Stimulated activated CD8-positive, alpha-beta memory T cell treated with anti-CD3 and anti-CD28 coated beads, Interleukin-7, amount 100 ng/mL, for 1 hour (primary cell): ENCODE measurements around the gene TACC2.
"Not testable (repeated sequence)": the region's sequence is repeated elsewhere in the genome, so short reads cannot be mapped to it uniquely, and the experiment has no call there.

ENCODE experiments used
- DNase-seq, 2 donors: peaks; one replicate each; pipeline ENCODE4 v3.0.0-alpha.2; 2020; ENCODE audit warnings: low read depth in 2 of 2

TACC2 gene

GRCh38 chr10:122089311-122090017 is 100.5 kb downstream of the TACC2 start:
- no peak for DNase-seq

- no peak for DNase-seq
Observed at GRCh38 chr10:122091722-122092121, 102.8 kb downstream of the TACC2 start.

DNA sequence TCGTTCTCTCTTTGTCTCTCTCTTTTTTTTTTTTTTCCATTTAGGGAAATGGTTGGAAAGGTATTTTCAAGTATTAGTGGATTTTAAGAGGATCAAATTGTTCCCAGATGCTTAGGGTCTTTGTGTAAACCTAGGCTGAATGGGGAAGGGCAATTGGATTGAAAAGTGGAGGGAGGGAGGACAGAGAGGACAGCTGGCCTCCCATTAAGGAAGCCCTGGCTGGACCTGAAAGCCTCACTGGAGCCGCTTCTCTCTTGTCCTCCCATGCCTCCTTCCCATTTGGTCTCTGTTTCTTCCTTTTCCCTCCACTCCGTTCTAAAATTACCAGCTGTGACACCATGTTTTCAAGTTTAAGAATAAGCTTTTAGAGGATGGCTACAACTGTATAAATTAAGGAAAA is 104.1 kb downstream of the TACC2 start:
- DNase-seq: no peak

GRCh38 chr10:122096181-122096580 is 107.2 kb downstream of the TACC2 start:
- not testable (repeated sequence) for DNase-seq

DNA sequence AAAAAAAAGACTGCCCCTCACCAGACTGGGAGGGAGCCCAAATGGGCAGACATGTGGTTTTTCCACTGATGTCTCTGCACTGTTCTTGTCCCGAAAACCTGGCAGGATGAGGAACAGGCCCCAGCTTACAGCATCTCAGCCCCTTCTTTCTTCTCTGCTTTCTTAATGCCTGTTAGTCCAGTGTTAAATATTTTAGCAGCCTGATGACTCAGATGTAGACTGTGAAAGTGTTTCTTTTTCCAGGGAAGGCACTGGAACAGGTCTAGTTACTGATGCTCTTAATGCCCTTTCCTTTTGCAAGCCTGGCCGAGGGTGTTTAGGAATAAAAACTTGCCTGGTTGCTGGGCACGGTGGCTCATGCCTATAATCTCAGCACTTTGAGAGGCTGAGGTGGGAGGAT is 107.7 kb downstream of the TACC2 start:
- DNase-seq: no peak

- no peak for DNase-seq
Observed at GRCh38 chr10:122097935-122098334, 109.0 kb downstream of the TACC2 start.

DNA sequence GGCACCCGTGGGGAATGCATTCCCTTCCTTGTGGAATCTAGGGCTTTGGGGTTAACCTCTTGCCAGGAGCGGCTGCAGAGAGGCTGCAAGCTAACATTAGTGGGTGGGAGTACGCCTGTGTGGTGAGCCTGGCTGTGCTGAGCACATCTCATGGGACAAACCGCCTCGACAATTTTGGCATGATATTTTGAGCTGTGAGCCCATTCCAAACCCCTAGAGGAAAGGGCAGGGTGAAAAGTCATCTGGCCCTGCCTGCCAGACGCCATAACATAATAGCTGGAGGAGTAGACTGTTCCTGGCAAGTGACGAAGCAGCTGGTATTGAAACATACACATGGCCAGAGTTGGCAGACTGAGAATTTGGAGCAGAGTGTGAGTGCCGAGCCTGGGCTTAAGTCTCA is 110.0 kb downstream of the TACC2 start:
- no peak for DNase-seq

DNA sequence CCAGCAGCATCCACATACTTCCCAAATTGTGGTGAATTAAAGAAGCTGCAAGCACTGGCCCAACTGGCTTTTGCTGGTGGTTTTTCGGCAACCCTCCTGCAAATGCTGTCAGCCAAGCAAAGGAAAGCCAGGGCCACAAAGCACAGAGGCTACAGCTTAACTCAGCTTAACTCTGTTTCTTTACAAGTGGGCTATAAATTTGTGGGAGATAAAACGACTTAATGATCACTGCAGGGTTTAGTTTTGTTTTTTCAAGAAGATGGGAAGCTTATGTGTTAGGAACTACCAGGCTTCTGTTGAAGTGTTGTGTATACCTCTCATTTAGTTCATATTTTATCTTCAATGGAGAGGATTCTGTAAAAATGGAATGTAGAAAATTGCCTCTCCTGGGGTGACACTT is 110.6 kb downstream of the TACC2 start:
- no peak for DNase-seq

DNA sequence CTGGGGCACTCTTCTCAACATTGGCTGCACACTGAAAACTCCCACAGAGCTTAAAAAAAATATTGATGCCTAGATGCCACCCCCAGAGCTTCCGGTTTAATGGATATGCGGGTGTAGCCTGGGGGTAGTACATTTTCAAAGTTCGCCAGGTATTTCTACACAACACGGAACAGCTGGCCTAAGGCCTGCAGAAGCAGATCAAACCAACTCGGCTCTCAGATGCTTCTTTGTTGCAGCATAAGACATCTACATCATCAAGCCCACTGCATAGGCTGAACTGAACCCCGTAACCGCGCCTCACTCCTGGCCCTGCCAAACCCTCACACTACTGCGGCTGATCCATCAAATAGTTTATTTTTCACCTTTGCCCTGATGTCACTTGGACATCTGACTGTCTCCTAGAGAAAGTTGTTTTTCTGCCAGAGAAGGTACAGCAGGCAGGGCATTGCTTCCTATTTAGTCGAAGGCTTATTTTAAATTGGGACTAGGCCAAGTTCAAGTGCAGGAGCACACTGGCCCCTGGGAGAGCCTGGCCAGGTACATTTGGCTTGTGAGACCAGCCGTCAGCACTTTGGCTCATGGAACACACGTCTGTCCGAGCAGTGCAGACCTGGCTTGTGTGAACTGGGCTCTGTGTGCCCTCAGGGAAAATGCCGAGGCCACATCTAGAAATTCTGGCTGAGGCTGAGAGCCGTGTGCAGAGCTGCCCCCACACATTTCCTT is 113.3 kb downstream of the TACC2 start:
- no peak for DNase-seq

DNA sequence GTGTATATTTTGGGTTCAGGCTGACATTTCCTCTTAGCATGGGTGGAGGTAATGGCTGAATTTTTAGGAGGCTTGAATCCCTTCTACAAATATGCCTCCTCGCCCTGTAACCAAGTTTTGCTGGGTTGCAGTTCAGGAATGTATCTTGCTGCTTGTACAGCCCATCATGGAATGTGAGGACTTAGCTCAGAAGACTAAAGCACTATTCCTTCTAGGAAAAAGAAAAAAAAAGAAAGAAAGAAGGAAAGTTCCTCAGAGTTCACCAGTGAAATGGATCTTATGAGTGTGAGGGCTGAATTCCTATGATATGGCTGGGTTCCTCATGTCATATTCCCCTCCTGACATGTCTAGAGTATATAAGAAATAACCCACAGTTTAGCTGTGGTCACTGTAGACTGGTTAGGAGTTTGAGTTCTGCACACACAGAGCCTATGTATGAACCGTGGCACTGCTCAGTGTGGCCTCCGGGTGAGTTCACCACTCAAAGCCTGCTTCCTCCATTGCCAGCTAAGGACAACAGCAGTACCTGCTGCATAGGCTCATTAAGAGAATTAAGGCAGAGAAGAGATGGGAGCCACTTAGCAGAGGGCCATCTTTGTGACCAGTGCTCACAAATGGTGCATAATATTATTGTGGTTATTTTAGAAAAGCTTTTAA is 114.0 kb downstream of the TACC2 start:
- DNase-seq: no peak

GRCh38 chr10:122103592-122103991 is 114.6 kb downstream of the TACC2 start:
- no peak for DNase-seq

DNA sequence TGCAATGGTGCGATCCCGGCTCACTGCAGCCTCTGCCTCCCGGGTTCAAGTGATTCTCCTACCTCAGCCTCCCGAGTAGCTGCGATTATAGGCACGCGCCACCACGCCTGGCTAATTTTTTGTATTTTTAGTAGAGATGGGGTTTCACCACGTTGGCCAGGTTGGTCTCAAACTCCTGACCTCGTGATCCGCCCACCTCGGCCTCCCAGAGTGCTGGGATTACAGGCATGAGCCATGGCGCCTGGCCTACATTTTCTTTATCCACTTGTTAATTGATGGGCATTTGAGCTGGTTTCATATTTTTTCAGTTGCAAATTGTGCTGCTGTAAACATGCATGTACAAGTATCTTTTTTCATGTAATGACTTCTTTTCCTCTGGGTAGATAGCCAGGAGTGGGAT is 119.8 kb downstream of the TACC2 start:
- DNase-seq: not testable (repeated sequence)

DNA sequence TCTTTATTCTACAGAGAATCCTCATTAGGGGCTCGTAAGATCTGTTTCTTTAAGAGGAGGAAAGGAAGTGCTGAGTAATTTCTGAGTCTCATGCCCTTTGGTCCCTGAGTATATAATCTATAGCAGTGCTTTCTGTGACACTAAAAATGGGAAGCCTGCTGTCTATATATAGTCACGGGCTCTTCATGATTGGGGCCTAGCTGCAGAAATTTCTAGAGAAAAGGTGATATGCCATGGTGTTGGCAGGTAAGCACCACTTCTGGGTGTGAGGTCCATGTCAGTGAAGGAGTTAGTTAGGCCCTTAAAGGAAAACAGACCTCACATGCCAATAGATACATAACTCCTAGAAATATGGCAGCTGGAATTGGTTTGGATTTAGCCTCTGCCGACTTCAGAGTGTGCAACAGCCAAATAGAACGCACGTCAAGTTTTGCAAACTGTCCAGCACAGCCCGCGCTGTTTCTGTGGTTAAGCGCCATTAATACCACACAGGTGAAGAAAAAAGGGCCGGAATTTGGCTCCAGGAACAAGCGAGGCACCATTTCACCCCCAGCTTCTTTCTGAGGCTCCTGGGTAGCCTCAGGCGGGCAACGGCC is 123.2 kb downstream of the TACC2 start:
- DNase-seq: no peak

DNA sequence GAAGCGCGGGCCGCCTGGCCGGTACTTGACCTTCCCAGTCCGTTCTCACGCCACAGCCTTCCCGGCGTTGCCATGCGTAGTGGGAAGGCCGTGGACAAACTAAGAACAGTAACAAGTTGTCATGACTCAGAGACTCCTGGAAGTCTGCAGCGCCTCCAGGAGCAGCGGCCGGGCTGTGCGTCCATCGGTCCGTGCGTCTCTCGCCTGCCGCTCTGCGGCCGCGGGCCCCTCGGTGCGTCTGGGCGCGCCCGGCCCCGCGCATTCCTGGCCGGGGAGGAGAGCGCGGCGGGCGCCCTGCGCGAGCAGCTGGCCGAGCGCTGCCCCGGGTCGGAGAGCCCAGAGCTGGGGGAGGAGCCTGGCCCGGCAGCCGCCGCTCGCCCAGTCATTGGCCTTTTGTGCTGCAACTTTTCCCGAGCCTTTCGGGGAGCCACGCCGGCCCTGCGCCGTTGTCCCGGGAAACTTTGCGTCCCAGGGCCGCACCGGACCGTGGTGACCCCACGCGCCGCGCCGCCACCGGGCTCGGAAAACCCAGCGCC is 123.7 kb downstream of the TACC2 start:
- no peak for DNase-seq

GRCh38 chr10:122113161-122113944 is 124.4 kb downstream of the TACC2 start:
- DNase-seq: no peak

DNA sequence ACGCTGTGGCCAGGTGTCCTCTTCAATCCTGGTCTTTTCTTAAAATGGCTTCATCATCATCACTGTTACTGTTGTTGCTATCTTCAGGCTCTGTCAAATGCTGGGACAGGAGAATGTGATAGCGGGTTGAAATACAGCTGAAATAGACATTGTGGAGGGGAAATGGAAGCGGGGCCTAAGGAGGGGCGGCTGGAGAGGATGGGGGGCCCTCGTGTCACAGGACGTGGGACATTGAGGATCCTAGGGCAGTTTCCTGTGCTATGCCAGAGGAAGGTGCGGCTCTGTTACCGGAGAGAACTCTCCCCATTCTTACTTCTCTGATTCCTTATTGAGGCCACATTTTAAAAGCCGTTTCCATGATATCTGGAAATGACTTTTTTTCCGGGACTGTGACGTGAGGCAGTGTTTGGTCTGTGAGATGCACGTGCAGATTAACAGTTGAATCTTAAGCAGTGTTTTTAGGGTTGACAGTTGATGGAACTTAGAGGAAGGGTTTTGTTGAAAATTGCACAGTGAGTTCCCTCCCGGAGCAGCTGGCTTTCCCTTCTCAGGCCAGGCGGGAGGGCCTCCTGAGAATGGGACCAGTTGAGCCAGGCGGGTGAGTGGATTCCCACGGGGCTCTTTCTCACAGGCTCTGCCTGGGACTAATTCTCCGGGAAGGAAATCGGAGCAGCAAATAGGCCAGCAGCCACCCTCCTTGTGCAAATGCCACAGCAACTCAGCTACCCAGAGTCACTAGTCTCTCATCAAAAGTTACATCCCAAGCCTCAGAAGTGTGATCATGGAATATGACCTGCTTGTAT is 125.2 kb downstream of the TACC2 start:
- DNase-seq: no peak

DNA sequence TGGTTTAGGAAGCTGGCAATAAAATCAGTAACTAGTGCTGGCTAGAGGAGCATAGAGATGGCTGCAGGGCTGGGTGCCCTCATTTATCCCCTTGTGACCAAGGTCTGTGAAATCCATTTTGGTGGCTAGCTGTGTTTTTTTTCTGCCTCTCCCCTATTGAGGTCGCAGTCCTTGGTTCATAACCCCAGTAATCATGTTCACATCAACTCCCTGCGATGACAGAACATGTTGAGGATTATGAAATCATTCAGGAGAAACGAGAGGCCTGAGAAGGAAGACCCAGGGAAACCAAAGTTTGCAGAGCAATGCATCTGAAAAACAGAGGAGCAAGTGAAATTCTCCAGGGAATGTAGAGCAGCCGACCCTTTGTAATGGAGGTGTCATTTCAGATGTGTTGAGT is 126.9 kb downstream of the TACC2 start:
- no peak for DNase-seq

GRCh38 chr10:122116331-122116730 is 127.4 kb downstream of the TACC2 start:
- no peak for DNase-seq

DNA sequence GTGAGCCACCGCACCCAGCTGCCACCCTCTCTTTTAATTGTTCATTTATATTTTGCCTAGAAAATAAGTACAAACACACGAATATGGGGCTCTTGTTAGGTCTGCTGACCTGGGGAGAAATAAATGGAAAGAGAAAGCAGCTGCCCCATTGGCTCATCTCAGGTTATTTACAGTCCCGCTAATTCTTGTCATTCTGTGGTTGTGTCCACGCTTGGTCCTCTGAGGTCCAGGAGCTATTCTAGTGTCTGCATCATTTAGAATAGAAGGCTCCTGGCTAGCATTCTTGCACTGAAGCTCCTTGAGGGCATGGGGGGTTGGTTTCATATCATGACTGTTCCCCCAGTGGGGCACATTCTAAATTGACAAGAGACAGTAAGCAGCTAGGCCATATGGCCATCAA is 128.5 kb downstream of the TACC2 start:
- DNase-seq: no peak

DNA sequence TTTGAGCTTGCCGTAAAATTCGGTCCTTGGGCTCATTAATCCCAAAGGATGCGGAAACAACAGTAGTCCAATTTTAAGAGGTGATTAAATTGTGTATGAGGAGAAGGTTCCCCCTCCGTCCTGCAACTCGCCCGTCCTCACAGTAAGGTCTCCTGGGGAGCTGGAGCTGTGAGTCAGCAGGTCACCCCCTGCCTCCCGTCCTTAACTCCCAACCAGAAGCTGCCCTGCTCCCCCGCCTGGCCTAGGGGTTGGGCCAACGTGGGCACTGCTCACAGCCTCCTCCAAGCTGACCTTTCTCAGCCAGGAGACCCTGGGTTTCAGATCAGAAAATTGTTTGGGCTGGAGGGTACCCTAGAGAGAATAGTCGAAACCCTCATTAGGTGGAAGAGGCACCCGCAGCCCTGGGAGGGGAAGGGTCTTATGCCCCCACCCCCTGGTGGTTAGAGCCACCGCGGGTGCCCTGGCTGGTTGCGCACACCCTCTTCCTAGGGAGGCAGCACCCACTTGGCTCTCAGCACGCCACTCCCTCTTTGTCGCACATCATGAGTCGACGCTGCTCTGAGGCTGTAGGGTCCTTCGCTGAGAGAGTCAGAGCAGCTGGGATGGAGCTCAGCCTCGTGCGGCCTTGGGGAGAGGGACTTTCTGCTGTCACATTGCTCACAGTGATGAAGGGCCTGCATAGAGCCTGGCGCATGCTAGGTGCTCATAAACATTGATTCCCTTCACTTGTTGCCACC is 131.2 kb downstream of the TACC2 start:
- DNase-seq: no peak
